GM12801 (cell line): ENCODE data around the gene USP20.

Experiments used
- CTCF ChIP-seq: IDR thresholded peaks from one replicate; pipeline ENCODE4 v1.5.1; 2011; ENCODE audit warnings: control low read depth; ENCODE audit not compliant: insufficient read length; ENCODE audit errors: extremely low read depth

USP20 gene

GRCh38 chr9:129849901-129850300 is 14.6 kb downstream of the USP20 start:
- TF ChIP-seq CTCF, result no peak

- no peak for TF ChIP-seq CTCF
These were observed 15.7 kb downstream of the USP20 start for GRCh38 chr9:129850821-129851550.

- no peak for TF ChIP-seq CTCF
These were observed 16.6 kb downstream of the USP20 start for GRCh38 chr9:129851821-129852220.

- no peak for TF ChIP-seq CTCF
These were observed 17.3 kb downstream of the USP20 start for GRCh38 chr9:129852579-129852978.

GRCh38 chr9:129853614-129854013 is 18.4 kb downstream of the USP20 start:
- TF ChIP-seq CTCF, result no peak

GRCh38 chr9:129854588-129855110 is 19.4 kb downstream of the USP20 start:
- TF ChIP-seq CTCF, result no peak

- TF ChIP-seq CTCF, result no peak
These were observed 21.9 kb downstream of the USP20 start for GRCh38 chr9:129857207-129857606.
